ENCODE results near the gene RALGPS2.

RALGPS2 gene

DNA sequence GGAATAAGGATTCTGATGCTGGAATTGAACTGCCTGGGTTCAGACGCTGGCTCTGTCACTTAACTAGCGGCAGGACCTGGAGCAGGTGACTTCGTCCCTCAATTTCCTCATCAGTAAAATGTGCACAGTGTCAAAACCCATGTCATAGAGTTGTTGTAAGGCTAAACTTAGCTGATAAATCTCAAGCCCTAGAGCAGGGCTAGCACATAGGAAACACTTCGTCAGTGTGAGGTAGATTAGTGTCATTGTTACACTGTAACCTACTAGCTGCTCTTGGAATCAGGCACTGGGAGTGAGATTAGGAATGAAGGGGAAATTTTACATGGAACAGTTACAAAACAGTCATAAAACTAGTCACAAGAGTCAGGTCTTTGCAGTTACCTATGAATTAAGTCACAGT, 202.0 kb downstream of the RALGPS2 start:
- no peak for DNase-seq

DNA sequence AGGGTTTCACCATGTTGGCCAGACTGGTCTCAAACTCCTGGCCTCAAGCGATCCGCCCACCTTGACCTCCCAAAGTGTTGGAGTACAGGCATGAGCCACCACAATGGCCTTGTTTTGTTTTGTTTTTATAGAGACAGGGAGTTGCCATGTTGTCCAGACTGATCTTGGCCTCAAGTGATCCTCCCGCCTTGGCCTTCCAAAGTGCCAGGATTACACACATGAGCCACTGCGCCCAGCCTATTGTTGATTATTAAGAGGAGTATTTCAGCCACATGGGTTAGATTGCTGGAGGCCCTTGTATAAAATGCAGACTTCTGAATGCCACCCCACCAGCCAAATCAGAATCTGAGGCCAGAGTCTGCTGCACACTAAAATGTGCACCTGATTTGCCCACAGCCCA, 203.0 kb downstream of the RALGPS2 start:
- no peak for DNase-seq

DNA sequence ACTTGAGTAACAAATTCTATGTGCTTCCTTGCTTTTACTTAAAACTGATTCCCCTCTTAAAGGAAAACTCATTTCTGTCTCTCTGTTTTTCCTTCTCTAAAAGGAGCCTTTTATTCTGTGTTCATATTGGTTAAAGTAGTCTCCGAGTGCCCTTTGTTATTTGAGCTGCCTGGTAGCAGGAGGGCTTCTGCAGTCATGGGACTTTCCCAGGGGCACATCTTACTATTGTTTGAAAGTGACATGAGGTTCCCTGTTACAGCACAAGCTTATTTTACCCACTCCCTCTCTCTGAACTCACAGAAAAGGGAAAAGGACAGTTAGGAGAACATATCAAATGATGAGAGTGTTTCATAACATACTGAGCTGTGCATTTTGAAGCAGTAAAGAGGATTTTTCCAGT, 203.9 kb downstream of the RALGPS2 start:
- DNase-seq: no peak

DNA sequence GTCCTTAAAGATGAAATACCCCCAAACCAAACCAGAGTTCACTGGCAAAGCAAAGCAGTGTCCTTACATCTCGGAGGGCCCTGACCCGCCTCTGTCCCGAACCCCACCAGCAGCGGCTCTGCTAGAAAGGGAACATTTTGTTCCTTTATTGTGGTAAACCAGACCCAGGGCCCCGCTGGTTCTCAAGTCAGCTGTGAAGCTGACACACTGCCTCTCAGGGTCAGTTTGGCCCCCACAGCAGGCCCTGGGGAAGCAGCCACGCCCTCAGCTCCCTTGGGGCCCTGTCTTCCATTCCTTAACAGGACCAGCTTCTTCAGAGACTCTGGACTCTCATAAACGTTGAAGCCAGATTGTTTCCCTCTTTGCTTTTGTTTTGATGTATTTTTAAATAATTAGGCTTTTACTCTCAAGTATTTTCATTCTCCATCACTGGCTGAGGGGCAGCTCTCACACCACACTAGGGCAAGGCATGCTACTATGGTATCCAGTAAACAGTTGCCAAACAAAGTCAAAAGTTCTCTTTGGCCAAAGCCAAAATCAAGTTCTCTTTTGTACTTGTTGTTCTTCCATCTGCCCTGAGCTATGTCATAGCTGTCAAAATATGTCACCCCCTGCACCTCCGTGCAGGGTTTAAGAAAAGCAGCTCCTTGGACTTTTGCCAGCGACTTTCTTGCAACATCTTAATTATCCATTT, 207.0 kb downstream of the RALGPS2 start:
- no peak for DNase-seq

DNA sequence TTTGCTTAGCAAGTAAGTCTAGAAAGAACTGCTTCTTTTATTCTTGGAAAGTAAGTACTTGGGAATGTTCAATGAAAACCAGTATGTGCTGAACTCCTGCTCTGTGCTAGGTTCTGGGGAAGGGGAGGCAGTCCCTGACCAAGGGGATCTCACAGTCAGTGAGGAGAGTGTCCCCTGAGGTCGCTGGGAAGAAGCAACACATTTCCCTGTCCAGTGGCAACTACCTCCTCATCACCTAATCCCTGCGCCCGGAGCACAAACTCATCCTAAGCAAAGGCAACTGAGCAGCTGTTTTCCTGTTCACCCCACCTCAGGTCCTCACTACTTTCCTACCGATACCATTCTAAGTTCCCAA, 207.5 kb downstream of the RALGPS2 start:
- DNase-seq: no peak

DNA sequence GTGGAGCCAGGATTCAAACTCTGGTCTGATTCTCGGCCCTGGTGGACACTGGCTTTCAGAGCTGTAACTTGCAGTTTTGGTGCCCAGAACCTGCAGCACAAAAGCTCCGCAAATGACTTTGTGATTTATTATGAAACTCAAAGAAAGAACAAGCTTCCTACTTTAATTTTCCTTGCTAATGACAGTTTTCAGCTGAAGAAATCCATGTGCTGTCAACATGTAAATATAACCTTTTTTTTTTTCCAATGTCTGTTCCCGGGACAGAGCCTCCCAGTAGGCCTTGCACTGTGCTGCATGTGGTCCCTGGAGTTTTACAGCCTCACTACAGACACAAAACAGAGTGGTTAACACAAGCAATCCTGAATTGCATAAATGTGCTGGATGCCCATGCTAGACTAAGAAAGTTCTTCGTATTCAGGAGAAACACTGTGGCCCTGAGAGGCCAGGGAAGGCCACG, 208.1 kb downstream of the RALGPS2 start:
- no peak for DNase-seq

DNA sequence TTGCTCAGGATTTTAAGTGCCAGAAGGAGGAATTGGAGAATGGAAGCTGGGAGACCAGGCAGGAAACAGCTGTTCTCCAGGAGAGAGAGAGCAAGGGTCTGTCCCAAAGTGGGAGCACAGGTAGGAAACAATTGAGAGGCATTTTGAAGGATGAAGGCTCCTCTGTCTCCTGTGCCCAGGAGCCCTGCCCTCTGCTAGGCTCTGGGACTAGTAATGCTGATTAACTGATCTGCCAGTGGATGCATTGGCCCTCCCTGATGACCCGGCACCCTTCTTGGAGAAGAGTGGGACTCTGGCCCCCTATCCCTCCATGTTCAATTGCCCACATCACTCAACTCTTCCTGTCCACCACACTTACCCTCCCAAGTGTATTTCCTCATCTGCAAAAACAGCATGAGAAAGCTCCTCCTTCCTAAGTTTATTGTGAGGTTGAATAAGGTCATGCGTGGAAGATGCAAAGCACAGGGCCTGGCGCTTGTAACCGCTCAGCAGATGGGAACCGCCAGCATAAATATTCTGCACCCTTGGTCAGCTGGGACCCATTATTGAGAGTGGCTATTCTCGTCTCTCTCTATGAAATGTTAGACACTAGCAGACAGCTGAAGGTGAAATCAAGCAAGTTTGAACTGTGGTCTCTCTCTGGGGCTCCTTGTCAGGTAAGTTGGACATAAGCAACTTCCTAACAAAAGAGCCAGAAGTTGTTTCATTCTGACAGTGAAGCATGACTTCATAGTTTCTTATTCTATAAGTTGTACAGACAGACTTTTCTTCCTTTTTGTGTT, 208.9 kb downstream of the RALGPS2 start:
- no peak for DNase-seq

DNA sequence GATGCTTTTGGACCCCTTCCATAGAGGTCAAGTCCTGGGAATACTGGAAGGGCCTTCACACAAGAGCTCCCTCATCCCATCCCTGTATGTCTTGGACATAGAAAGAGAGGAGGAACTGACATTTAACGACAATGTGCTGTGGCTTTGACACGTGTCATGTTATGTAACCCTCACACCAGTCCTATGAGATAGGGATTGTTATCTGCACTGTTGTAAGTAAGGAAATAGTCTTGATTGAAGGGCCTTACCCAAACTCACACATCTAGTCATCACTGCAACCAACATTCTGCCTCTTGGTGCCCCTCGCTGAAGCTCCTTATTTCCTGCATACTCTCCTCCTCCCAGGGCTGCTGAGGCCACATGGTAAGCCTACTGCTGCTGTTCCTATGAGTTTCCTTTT, 209.5 kb downstream of the RALGPS2 start:
- no peak for DNase-seq

DNA sequence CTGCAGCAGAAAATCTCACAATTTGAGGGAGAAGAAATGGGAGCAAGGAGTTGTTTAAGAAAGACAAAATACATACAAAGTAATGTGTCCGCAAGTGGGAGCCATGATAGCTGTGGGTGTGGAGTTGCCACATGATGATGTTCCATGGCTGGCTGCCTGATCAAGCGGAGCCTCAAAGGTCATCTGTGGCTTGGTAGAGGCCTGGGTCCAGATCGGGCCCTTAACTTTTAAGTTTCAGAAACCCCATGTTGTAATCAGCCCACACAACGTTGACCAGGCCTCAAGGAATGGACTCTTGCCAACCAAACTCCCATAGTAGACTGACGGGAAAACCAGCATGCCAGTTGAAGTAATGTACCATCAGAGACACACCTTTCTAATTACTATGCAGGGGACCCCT, 210.6 kb downstream of the RALGPS2 start:
- DNase-seq: no peak

DNA sequence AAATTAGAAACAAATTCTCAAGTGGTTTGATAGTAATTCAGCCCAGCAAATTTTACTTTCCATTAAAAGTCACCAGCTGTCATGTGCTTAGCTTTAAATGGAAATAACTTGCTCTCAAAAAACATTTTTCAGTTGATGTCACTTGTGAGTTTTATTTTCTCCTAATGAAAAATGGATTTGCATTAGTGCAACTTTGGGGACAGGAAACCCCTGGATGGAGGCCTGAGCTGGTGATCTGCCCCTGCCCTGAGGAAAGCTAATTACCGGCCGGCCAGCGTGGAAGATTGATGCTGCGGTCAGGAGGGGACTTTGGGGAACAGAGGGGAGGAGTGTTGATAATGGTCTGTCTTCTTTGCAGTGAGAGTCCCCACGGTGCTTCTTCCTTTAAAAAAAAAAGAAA, 212.7 kb downstream of the RALGPS2 start:
- DNase-seq: no peak

DNA sequence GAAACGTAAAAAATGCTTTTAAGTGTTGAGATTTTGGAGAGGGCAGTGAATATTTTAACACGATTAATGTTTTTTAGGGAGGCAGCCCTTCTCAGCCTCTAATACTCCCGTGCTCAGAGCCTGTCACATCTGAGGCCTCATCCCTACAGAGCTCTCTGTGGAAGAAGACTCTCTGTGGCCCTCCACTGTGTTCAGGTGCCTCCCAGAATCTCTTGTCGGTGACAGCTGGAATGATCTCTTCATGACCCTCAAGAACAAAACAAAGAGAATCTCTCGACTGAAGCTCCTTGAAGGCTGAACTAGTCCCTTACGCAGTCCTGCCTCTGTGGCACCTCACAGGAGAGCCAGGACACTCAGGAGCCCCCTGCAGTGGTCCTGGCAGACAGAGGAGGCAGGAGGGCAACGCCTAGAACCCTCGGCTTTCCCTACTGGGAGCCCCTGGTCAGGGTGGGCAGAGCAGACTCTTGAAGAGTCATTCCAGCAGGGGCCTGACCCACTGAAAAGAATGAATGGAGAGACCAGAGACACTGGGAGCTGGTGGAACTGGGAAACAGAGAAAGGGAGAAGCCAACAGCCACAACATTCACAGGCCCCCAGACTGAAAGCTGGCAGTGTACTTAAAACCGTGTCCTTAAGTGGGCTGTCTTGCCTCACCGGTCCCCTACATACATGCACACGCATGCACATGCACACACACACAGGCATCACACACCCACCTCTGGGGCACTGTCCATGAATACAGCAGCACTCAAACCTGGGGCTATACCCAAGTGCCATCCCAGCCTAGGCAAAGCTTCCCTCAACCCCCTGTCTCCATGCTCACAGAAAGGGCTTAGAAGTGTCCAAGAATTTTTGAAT, 213.3 kb downstream of the RALGPS2 start:
- DNase-seq: no peak

DNA sequence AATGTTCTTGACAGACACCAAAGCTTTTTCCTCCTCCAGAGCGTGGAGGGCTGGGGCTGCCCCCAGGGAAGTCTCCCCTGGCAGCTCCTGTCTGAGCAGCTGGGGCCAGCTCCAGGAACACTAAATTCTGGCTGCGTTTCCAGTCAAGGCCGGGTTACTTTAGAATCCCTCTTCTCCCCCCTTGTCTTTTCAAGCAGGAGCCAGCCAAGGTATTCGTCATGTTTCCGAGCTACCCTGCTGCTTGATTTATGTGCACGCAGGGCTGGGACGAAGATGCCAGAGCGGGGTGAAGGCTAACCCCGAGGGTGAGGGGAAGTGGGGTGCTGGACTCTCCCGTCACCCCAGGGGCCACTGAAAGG, 213.9 kb downstream of the RALGPS2 start:
- no peak for DNase-seq

DNA sequence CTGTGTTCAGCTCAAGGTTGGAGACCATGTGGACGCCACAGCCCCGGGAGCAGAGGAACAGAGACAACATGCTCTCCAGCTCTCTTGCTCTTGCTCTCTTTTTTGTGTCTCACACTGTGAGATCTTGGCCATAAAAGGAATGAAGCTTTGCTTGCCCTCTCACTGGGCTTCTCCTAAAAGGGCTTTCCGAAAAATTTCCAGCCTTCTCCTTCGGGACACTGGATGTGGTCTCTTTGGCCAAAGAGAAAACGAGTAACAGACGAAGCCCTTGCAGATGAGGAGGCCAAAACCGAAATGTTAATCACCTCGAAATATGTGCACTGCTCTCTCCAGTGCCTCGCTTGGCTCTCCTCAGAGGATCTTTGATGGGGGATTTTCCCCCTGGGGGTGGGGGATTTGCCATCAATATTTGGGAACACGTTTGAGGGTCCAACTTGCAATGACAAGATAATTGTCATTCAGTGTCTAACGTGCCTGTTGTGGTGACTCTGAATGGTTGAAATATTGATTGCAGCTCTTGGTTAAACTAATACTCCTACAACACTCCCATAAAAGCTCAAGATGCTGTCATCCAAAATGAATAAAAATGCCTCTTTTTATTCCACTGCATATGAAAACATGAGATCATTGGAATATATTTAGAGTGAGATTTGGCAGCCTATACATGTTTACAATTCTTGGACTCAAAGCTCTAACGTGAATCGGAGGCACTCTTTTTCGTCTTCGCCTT, 214.5 kb downstream of the RALGPS2 start:
- no peak for DNase-seq

DNA sequence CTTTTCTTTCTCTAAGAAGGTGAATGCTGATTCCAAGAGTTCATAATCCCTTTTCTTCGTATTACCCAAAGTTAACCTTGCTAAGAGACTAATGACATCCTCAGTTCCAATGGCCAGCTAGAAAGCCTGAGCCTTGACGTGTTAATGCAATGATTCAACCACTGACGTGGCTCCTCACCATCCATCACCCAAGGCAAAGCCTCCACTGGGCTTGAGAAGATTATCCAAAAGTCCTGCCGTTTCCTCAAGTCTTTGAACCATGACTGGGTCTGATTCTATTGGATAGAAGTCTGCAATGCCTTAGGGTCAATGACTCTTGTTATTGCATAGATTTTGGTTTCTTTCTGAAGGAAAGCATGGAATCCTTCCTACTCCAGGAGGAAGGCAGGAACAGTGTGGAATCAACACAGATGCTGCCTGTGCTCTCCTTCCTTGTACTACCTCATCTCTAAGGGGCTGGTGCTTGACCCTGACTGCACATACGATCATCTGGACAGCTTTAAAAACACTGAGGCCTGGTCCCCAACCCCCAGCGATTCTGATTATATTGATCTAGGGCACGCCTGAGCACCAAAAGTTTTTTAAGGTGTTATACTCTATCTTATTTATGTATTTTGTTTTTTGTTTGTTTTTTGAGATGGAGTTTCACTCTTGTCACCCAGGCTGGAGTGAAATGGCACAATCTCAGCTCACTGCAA, 215.2 kb downstream of the RALGPS2 start:
- no peak for DNase-seq

DNA sequence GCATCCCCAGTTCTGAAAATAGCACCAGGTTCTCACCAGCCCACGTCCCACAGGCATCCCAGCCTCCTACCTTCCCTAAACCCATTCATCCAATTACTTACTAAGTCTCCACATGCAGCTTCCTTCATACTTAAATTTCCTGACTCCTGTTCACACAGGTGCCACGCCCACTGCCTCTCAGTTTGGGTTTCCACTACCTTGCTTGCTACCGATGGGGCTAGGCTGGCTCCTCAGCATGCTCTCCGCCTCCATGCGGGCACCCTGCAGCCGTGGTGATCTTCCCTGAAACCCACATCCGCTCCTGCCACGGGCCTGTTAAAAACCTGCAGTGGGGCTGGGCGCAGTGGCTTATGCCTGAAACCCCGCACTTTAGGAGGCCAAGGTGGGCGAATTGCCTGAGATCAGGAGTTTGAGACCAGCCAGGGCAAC, 216.2 kb downstream of the RALGPS2 start:
- DNase-seq: no peak

DNA sequence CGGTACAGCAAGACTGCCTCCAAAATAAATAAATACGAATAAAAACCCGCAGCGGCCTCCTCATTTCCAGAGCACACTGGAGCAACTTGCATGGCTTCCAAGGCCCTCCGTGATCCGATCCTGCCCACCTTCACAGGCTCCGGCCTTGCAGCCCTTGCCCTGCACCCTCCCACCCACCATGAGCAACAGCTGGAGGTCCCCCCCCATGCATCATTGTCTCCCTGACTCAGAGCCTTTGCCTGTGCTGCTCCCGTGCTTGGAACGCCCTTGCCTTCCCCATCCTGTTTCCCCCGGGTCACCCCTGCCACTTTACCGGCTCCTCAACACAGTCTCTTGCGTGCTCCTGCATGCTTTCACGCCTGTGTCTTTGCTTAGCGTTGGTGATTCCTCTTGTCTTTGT, 216.8 kb downstream of the RALGPS2 start:
- DNase-seq: no peak

DNA sequence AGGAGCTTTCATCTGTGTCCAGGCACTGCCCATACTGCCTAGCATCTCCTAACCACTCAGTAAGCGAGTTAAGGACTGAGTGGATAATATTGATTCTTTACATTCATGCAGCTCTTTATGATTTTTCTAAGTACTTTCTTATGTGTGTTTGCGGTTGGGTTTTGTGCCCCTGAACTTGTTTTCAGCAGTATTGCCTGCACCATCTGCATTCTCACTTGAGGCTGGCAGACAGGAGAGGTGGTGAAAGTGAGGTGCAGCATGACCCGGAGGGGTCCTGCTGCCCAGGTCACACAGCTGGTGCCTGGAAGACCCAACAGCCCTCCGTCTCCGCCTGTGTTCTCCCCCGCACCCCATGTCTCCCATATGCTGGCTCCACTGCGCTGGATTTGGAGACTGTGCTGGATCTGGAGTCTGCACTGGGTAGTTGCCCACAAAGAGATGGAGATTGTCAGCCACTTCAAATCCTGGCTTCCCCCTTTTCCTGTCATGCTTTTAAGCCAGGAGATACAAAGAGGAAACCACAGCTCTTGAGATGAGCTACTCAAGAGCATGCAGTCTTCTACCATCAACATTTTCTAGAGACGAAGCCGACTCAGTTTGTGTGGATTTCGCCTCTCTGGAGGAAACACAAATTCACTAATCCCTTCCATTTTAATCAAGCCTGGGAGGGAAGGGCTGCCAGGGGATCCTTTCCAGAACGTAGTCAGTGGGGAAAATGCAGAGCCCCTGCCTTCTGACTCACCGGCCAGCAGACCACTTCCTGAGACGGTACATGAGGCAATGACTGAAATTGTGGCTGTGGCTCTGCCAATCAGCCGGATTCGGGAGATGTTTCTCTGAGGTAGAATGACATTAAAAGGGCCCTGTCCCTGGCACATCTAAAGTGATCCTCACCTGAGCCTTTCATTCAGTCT, 217.5 kb downstream of the RALGPS2 start:
- no peak for DNase-seq

DNA sequence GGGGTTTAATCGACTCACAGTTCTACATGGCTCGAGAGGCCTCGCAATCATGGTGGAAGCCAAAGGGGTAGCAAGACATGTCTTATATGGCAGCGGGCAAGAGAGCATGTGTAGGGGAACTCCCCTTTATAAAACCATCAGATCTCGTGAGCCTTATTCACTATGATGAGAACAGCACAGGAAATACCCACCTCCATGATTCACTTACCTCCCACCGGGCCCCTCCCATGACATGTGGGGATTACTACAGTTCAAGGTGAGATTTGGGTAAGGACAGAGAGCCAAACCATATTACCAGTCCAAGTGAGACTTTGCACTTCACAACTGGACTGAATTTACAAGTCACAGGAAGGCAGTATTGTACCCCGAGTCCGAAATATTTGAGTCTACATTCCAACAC, 219.7 kb downstream of the RALGPS2 start:
- no peak for DNase-seq

DNA sequence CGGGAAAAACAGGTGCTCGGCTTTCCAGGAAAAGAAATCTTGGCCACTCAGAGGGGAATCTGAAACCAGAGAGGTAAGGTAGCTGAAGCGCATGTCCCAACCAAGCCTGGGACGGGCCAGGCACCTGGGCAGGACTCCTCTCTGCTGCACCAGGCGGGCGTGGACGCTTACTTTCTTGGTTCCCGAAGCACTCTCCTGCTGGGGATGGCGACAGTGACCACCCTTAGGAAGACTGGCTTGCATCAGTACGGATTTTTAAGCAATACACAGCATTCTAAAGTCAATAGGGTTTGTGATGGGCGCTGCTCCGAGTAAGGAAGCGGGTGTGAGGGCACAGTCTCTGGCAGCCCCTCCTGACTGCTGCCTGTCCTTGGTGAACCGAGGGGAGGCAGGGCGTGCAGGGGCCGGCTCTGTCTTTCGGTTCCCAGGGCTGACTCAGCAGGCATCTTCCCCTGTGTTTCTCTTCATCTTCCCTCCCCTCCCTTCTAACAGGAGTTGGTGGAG, 220.8 kb downstream of the RALGPS2 start:
- no peak for DNase-seq

DNA sequence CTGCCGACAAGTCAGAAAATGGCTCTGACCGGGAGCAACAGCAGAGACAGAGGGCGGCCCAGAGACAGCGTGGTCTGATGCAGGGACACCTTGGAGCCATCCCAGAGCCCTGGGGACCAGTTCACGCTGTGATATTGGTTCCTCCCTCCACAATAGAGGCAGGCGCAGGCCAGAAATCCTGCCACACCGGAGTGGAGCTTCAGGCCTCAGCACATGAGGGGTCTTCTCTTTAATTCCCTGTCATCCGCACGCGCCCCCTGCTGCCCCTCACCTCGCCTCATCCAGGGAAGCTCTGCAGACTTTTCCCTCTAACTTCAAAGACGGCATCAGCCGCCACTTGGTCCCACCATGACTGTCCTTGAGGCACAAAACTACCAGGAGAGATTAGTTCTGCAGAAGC, 221.4 kb downstream of the RALGPS2 start:
- no peak for DNase-seq

Data from NCI-H1105 treated with DMSO at 0.1 percent for 48 hours (cell line).